SK-N-SH (cell line): Measurements from ENCODE around the gene LCN6. TPM values are rescaled to one million over a fixed set of nuclear protein-coding genes. Genes with fewer than 3 reads are reported as not detected.

Experiments
- CTCF ChIA-PET: fragments of 300-600, 350-600 bp; formaldehyde crosslinking; extraction: SDS; loops from one replicate; lab custom pipeline; 2021; lab: Yijun Ruan, JAX
- POLR2A ChIA-PET: fragments of 350-600 bp; sonication (Branson Sonifier 250); formaldehyde crosslinking; extraction: SDS; loops from one replicate; lab custom pipeline; 2020; ENCODE audit warnings: antibody characterized with exemption, inconsistent platforms; lab: Yijun Ruan, JAX
- DNase-seq: peaks from one replicate; pipeline ENCODE4 v3.0.0; 2012
- H2AFZ ChIP-seq: fragments of 200-600 bp; sonication (generic); 2 replicates; pipeline ENCODE4 v1.8.1; 2016; ENCODE audit warnings: antibody characterized with exemption, mild to moderate bottlenecking, low read depth
- H3F3A ChIP-seq: fragments of 200-600 bp; sonication (generic); replicated peaks from 2 replicates; pipeline ENCODE3; 2016; ENCODE audit warnings: antibody characterized with exemption, mild to moderate bottlenecking; ENCODE audit not compliant: insufficient read depth
- H3K27ac ChIP-seq, 2 experiments: fragments of 200-500 bp in 1 of 2; fragments of 200-600 bp in 1 of 2; sonication (Bioruptor generic) in 1 of 2; sonication (generic), shearing (Covaris generic) in 1 of 2; 2 replicates each; pipeline versions ENCODE4 v1.5.1 to v1.6.1; 2014 to 2016; ENCODE audit warnings: low read depth in 2 of 2, inconsistent platforms in 1 of 2, low read length in 1 of 2, mild to moderate bottlenecking in 1 of 2, mixed read lengths in 1 of 2
- H3K27me3 ChIP-seq: fragments of 200-600 bp; sonication (generic), shearing (Covaris generic); 2 replicates; pipeline ENCODE4 v1.6.1; 2016; ENCODE audit warnings: mixed run types; ENCODE audit not compliant: insufficient read depth
- H3K36me3 ChIP-seq, 2 experiments: fragments of 200-500 bp in 1 of 2; fragments of 200-600 bp in 1 of 2; sonication (Bioruptor generic) in 1 of 2; sonication (generic) in 1 of 2; replicated peaks in 1 of 2; 2 replicates each; pipeline versions ENCODE3 to v1.5.1; 2014 to 2016; ENCODE audit warnings: low read length in 1 of 2, mild to moderate bottlenecking in 1 of 2; ENCODE audit not compliant: insufficient read depth in 2 of 2, control insufficient read depth in 1 of 2
- H3K4me1 ChIP-seq, 2 experiments: fragments of 200-500 bp in 1 of 2; fragments of 200-600 bp in 1 of 2; sonication (Bioruptor generic) in 1 of 2; sonication (generic), shearing (Covaris generic) in 1 of 2; 2 replicates each; pipeline versions ENCODE4 v1.5.1 to v1.6.1; 2014 to 2016; ENCODE audit warnings: low read depth in 1 of 2, low read length in 1 of 2, mixed run types in 1 of 2; ENCODE audit not compliant: insufficient read depth in 2 of 2, control insufficient read depth in 1 of 2
- H3K4me2 ChIP-seq: fragments of 200-600 bp; sonication (generic), shearing (Covaris generic); 2 replicates; pipeline ENCODE4 v1.6.1; 2017; ENCODE audit warnings: mixed run types
- H3K4me3 ChIP-seq, 2 experiments: fragments of 200-500 bp in 1 of 2; fragments of 200-600 bp in 1 of 2; sonication (Bioruptor generic) in 1 of 2; sonication (generic), shearing (Covaris generic) in 1 of 2; 2 replicates each; pipeline versions ENCODE4 v1.5.1 to v1.8.1; 2014 to 2016; ENCODE audit warnings: low read depth in 2 of 2, inconsistent platforms in 1 of 2, low read length in 1 of 2, mild to moderate bottlenecking in 1 of 2, mixed read lengths in 1 of 2, moderate library complexity in 1 of 2
- H3K79me2 ChIP-seq: fragments of 200-600 bp; sonication (generic); 2 replicates; pipeline ENCODE4 v1.8.1; 2017; ENCODE audit warnings: mild to moderate bottlenecking; ENCODE audit not compliant: insufficient read depth
- H3K9ac ChIP-seq: fragments of 200-600 bp; sonication (generic); 2 replicates; pipeline ENCODE4 v1.6.1; 2017; ENCODE audit warnings: mixed run types
- H3K9me2 ChIP-seq: fragments of 200-600 bp; sonication (generic); 2 replicates; pipeline ENCODE4 v1.6.1; 2017; ENCODE audit warnings: mixed run types
- H3K9me3 ChIP-seq: fragments of 200-600 bp; sonication (generic); 2 replicates; pipeline ENCODE4 v1.6.1; 2017; ENCODE audit warnings: mixed run types, mild to moderate bottlenecking, moderate library complexity
- H4K20me1 ChIP-seq: fragments of 200-600 bp; sonication (generic); 2 replicates; pipeline ENCODE4 v1.6.1; 2017; ENCODE audit warnings: mild to moderate bottlenecking, mixed run types; ENCODE audit not compliant: insufficient read depth
- FOSL2 ChIP-seq: IDR thresholded peaks from 2 replicates; pipeline ENCODE4 v1.4.0; 2012; ENCODE audit warnings: low read depth, mild to moderate bottlenecking, moderate library complexity, borderline replicate concordance
- FOXJ3 ChIP-seq: sonication (generic); formaldehyde crosslinking; IDR thresholded peaks from 2 replicates; pipeline ENCODE4 v1.5.1; 2020; ENCODE audit warnings: mild to moderate bottlenecking, missing genetic modification reagents
- GATA2 ChIP-seq: sonication (generic); formaldehyde crosslinking; IDR thresholded peaks from 2 replicates; pipeline ENCODE4 v1.5.0; 2020; ENCODE audit warnings: mild to moderate bottlenecking, missing genetic modification reagents
- JUND ChIP-seq: IDR thresholded peaks from 2 replicates; pipeline ENCODE4 v1.4.0; 2012
- MAX ChIP-seq: IDR thresholded peaks from 2 replicates; pipeline ENCODE4 v1.4.0; 2012; ENCODE audit warnings: low read depth
- NFIC ChIP-seq: IDR thresholded peaks from 2 replicates; pipeline ENCODE4 v1.4.0; 2012; ENCODE audit warnings: borderline replicate concordance
- POLR2AphosphoS5 ChIP-seq: IDR thresholded peaks from 2 replicates; pipeline ENCODE4 v1.6.1; 2012; ENCODE audit warnings: low read depth, low read length
- RAD21 ChIP-seq: IDR thresholded peaks from 2 replicates; pipeline ENCODE4 v1.6.1; 2012; ENCODE audit warnings: mild to moderate bottlenecking, low read length
- RFX5 ChIP-seq: IDR thresholded peaks from 2 replicates; pipeline ENCODE4 v1.6.1; 2012; ENCODE audit warnings: mild to moderate bottlenecking, improper control_type of control experiment, low read length
- TAF1 ChIP-seq: IDR thresholded peaks from 2 replicates; pipeline ENCODE4 v1.6.1; 2012; ENCODE audit warnings: low read depth, mild to moderate bottlenecking, low read length, moderate library complexity, borderline replicate concordance
- TCF12 ChIP-seq: IDR thresholded peaks from 2 replicates; pipeline ENCODE4 v1.4.0; 2012
- ZBTB33 ChIP-seq: IDR thresholded peaks from 2 replicates; pipeline ENCODE4 v1.4.0; 2012; ENCODE audit warnings: low read depth, borderline replicate concordance
- WGBS: methylation state at CpG from one replicate; pipeline ENCODE4 v1.1.6; 2017; ENCODE audit warnings: low lambda C conversion rate; 5-methylcytosine and 5-hydroxymethylcytosine counted together
- polyA plus RNA-seq, 3 experiments: library from polyadenylated mRNA; depleted of rRNA; stranded (reverse); fragments of >200 nt; gene quantifications; 2 replicates each; pipeline ENCODE4 v1.2.3, GENCODE V29; 2012
- TF ChIP-seq, protein P1 (sequence below): IDR thresholded peaks from 2 replicates; pipeline ENCODE4 v1.4.0; 2012; ENCODE audit warnings: low read depth, borderline replicate concordance

LCN6 gene
- polyA plus RNA-seq, 1 of the 3 experiments (the other 2 are of a cell fraction), result not detected

GRCh38 chr9:136750526-136750925 is 2.2 kb upstream of the LCN6 start:
- Histone ChIP-seq H3K9me3 (no peaks in the 10 kb centered on the region), H2AFZ (no peak overlapping the region), H3K9me2 (no peaks in the 10 kb centered on the region), H3K4me3 (no peak overlapping the region), H3K9ac (no peak overlapping the region), H4K20me1 (no peaks in the 10 kb centered on the region), H3K79me2 (no peaks in the 10 kb centered on the region), H3K27me3 (no peaks in the 10 kb centered on the region), H3F3A (peaks cover 3% of the 10 kb centered on the region), H3K4me1 (no peaks in the 10 kb centered on the region), H3K27ac (no peak overlapping the region), H3K4me2 (no peak overlapping the region), H3K36me3 (no peaks in the 10 kb centered on the region)
- no peak for DNase-seq
- ChIA-PET POLR2A (no interaction called here), CTCF (interaction anchor here (4.7 kb wide), 1 partner anchor 10 kb away, joined by 19 read pairs; no protein-coding TSS in a partner anchor)
- WGBS, result 29% methylated on average over 2 of the region's 2 CpGs
- TF ChIP-seq RFX5, result no peak

DNA sequence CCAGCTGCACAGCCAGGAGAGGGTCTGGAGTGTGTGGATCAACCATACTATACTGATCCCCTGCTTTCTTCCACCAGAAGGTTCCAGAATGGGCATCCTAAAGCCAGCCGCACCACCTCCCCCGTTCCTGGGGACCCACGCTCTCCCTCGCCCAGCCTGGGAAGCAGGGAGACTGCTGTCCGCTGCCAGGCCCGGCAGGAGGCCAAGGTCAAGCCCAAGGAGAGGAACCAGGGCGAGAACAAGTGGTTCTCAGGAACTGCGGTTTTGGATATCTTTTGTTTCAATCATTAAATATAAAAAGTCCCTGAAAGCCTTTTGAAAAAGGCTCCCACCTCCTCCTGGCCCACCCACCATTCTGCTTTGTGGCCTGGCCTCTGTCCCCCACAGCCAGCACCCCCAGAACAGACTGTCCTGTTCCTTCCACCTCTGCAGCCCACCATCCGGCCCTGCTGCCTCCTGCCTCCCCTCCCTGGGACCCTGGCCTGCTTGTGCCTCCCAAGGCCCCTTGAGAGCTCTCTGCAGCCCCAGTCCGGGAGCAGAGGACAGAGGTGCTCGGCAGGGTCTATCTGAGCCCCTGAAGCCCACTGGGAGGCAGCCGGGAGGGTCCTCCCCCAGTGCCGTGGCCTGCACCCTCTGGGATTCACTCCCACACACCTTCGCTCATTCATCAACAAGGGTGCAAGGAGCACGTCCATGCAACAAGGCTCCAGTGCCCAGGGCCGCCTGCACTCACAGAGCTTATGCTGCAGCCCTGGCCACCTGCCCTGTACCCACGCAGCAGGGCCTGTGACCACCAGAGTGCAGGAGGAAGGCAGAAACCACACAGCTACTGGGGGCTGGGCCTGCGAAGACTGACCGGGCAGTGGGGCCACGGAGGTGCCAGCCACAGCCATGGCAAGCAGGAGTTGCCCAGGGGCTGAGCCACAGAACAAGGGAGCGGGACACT is 614 bp upstream of the LCN6 start:
- Histone ChIP-seq H2AFZ (no peak overlapping the region), H3K9me2 (no peaks in the 10 kb centered on the region), H3K27ac (no peak overlapping the region), H3K9ac (no peak overlapping the region), H3K4me2 (no peak overlapping the region), H3K4me1 (no peaks in the 10 kb centered on the region), H3F3A (peaks cover 3% of the 10 kb centered on the region), H3K4me3 (no peak overlapping the region), H4K20me1 (no peaks in the 10 kb centered on the region), H3K36me3 (no peaks in the 10 kb centered on the region), H3K9me3 (no peaks in the 10 kb centered on the region), H3K27me3 (no peaks in the 10 kb centered on the region), H3K79me2 (no peaks in the 10 kb centered on the region)
- ChIA-PET CTCF (interaction anchor here (1.5 to 4.7 kb wide), 2 partner anchors 9 to 12 kb away, joined by 3 to 19 read pairs; partner anchors contain the start of gene LCN8), POLR2A (no interaction called here)
- 68% methylated on average over 14 of the region's 21 CpGs for WGBS
- TF ChIP-seq NFIC (no peak), FOSL2 (no peak), POLR2AphosphoS5 (no peak), ZBTB33 (no peak), TAF1 (no peak), JUND (no peak), RFX5 (no peak), TCF12 (no peak), RAD21 (no peak), GATA2 (CRISPR knock-in tag) (no peak), MAX (no peak), FOXJ3 (CRISPR knock-in tag) (no peak)
- TF ChIP-seq, protein P1, sequence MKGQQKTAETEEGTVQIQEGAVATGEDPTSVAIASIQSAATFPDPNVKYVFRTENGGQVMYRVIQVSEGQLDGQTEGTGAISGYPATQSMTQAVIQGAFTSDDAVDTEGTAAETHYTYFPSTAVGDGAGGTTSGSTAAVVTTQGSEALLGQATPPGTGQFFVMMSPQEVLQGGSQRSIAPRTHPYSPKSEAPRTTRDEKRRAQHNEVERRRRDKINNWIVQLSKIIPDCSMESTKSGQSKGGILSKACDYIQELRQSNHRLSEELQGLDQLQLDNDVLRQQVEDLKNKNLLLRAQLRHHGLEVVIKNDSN, result no peak
- DNase-seq, result no peak
